Measurements from ENCODE around the gene HIC2.
"Not testable (repeated sequence)": the region's sequence is repeated elsewhere in the genome, so short reads cannot be mapped to it uniquely, and the experiment has no call there.

HIC2 gene

GRCh38 chr22:21424084-21424709 lies 7.0 kb downstream of the HIC2 start:
- DNase-seq (ENCODE audit: extremely low spot score); POLR2A ChIA-PET: not testable (repeated sequence)

GRCh38 chr22:21434378-21435233 lies 17.4 kb downstream of the HIC2 start:
- POLR2A ChIA-PET; CTCF ChIA-PET; DNase-seq (ENCODE audit: extremely low spot score): not testable (repeated sequence)

More at GRCh38 chr22:21424084-21424709, 7.0 kb downstream of the HIC2 start:
- CTCF ChIA-PET, result not testable (repeated sequence)

- POLR2A ChIA-PET; DNase-seq (ENCODE audit: extremely low spot score): not testable (repeated sequence)
Observed at GRCh38 chr22:21435998-21436810, 19.0 kb downstream of the HIC2 start.

GRCh38 chr22:21438013-21438412 lies 20.8 kb downstream of the HIC2 start:
- POLR2A ChIA-PET; CTCF ChIA-PET; DNase-seq (ENCODE audit: extremely low spot score): not testable (repeated sequence)

More at GRCh38 chr22:21435998-21436810, 19.0 kb downstream of the HIC2 start:
- CTCF ChIA-PET, result not testable (repeated sequence)

- CTCF ChIA-PET; POLR2A ChIA-PET; DNase-seq (ENCODE audit: extremely low spot score): not testable (repeated sequence)
Observed at GRCh38 chr22:21440018-21440636, 23.0 kb downstream of the HIC2 start.

- DNase-seq (ENCODE audit: extremely low spot score); POLR2A ChIA-PET; CTCF ChIA-PET: not testable (repeated sequence)
Observed at GRCh38 chr22:21440676-21441075, 23.5 kb downstream of the HIC2 start.

- DNase-seq (ENCODE audit: extremely low spot score); POLR2A ChIA-PET; CTCF ChIA-PET: not testable (repeated sequence)
Observed at GRCh38 chr22:21441170-21441569, 24.0 kb downstream of the HIC2 start.

GRCh38 chr22:21442123-21442522 lies 25.0 kb downstream of the HIC2 start:
- POLR2A ChIA-PET; DNase-seq (ENCODE audit: extremely low spot score); CTCF ChIA-PET: not testable (repeated sequence)

GRCh38 chr22:21442646-21443045 lies 25.5 kb downstream of the HIC2 start:
- DNase-seq (ENCODE audit: extremely low spot score); POLR2A ChIA-PET; CTCF ChIA-PET: not testable (repeated sequence)

GRCh38 chr22:21443057-21443734 lies 26.0 kb downstream of the HIC2 start:
- POLR2A ChIA-PET, result no interaction called here
- TF ChIP-seq FOXM1 (IDR thresholded peaks at IDR 0.05; ENCODE audit: borderline replicate concordance) (no peak), HDGF (IDR thresholded peaks at IDR 0.05; ENCODE audit: borderline replicate concordance) (no peak), BHLHE40 (IDR thresholded peaks at IDR 0.05; ENCODE audit: borderline replicate concordance) (no peak), CTBP1 (IDR thresholded peaks at IDR 0.05; ENCODE audit: borderline replicate concordance) (no peak), NFRKB (IDR thresholded peaks at IDR 0.05) (no peak), TARDBP (IDR thresholded peaks at IDR 0.05) (no peak), SP1 (IDR thresholded peaks at IDR 0.05) (no peak), LEF1 (IDR thresholded peaks at IDR 0.05; ENCODE audit: borderline replicate concordance) (no peak)
- no peak for DNase-seq (ENCODE audit: extremely low spot score)
- CTCF ChIA-PET, result no interaction called here

Data from HEK293T (cell line).